Measurements from ENCODE around the gene CYP26B1.

The CYP26B1 gene

DNA sequence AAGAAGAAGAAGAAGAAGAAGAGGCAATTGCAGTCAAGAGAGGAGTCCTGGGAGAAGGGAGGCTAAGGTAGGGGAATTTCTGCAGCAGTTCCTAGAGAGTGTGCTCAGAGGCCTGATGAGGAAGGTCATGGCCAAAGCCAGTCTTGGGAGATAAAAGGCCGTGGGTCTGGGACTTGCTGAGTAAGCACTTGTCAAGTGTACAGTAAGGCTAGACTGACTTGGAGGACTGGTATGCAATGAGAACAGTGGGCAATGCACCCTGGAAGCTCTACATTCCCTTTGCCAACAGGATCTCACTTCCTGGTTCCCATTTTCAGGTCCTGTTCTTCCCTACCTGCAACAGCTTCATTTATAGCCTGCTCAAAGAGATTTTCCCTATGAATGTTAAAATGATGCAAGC lies 28.6 kb upstream of the CYP26B1 start:
- Histone ChIP-seq H3K9me3 (ENCODE audit: control insufficient read depth in 1 of 2, low read length in 2 of 2) (no peaks in the 10 kb centered on the region), H3K4me3 (ENCODE audit: low read depth in 1 of 2, low read length in 2 of 2) (no peak overlapping the region), H3K36me3 (ENCODE audit: control insufficient read depth in 1 of 2, insufficient read depth in 2 of 2, low read length in 2 of 2) (peaks cover 6 to 29% of the 10 kb centered on the region in 2 donors), H3K27me3 (ENCODE audit: control insufficient read depth in 1 of 2, insufficient read depth in 2 of 2, low read length in 2 of 2) (no peaks in the 10 kb centered on the region), H3K27ac (ENCODE audit: low read depth, low read length) (no peak overlapping the region), H3K9ac (ENCODE audit: low read depth in 1 of 2, low read length in 2 of 2) (no peak overlapping the region), H3K4me1 (ENCODE audit: control insufficient read depth in 1 of 2, insufficient read depth in 2 of 2, low read length in 2 of 2) (no peaks in the 10 kb centered on the region)

DNA sequence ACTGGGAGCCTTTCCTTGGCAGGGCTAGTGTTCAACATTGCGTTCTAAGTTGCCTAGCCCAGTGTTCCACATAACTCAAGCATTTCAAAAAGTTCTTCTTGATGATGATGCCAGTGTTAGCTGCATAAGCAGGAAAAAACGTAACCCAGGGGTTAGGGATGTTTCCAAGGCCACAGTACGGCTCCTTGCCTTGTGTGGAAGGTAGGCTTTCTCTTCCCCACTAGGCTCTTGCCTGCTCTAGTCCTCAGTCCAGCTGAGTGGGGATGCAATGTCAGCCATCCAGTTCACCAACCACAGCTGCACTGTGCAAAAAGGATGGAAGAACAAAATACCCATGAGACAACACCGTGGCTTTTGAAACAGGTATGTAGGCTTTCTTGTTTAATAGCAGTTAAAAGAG lies 28.0 kb upstream of the CYP26B1 start:
- Histone ChIP-seq H3K9ac (ENCODE audit: low read depth in 1 of 2, low read length in 2 of 2) (no peak overlapping the region), H3K27me3 (ENCODE audit: control insufficient read depth in 1 of 2, insufficient read depth in 2 of 2, low read length in 2 of 2) (no peaks in the 10 kb centered on the region), H3K9me3 (ENCODE audit: control insufficient read depth in 1 of 2, low read length in 2 of 2) (no peaks in the 10 kb centered on the region), H3K27ac (ENCODE audit: low read depth, low read length) (no peak overlapping the region), H3K36me3 (ENCODE audit: control insufficient read depth in 1 of 2, insufficient read depth in 2 of 2, low read length in 2 of 2) (peaks cover 6 to 29% of the 10 kb centered on the region in 2 donors), H3K4me3 (ENCODE audit: low read depth in 1 of 2, low read length in 2 of 2) (no peak overlapping the region), H3K4me1 (ENCODE audit: control insufficient read depth in 1 of 2, insufficient read depth in 2 of 2, low read length in 2 of 2) (no peaks in the 10 kb centered on the region)

DNA sequence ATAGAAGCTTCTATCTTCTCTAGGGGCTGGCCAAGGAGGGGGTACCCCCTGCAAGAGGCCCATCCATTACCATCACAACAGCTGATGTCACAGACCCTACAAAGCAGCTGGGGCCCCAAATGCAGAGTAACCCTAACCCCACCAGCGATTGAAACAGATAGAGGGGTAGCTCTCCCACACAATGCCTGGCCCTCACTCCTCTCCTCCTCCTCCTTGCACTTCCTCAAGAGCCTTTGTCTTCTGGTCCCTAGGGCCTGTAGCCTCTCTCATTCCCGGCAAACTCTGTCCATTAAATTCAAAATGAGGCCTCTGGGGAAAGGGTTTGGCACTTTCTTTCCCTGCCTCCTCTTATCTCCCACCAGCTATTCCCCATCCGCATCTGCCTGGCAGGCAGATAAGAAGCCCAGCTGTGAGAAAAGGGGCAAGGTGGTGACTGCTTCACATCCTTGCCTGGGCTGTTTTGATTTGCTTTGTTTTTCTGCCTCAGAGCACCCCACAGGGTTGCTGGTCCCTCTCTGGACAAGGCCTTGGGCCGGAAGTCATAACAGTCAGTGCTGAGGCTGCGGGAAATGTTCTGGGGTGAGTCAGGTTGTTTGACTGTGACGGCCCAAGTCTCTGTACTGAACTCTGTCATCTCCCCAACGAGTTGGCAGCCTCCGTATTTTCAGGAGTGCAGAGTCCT lies 26.1 kb upstream of the CYP26B1 start:
- H3K4me3 ChIP-seq (ENCODE audit: low read depth in 1 of 2, low read length in 2 of 2), result no peak overlapping the region
- peaks cover 5 to 23% of the 10 kb centered on the region in 2 donors for H3K36me3 ChIP-seq (ENCODE audit: control insufficient read depth in 1 of 2, insufficient read depth in 2 of 2, low read length in 2 of 2)
- H3K4me1 ChIP-seq (ENCODE audit: control insufficient read depth in 1 of 2, insufficient read depth in 2 of 2, low read length in 2 of 2), result no peaks in the 10 kb centered on the region
- H3K27me3 ChIP-seq (ENCODE audit: control insufficient read depth in 1 of 2, insufficient read depth in 2 of 2, low read length in 2 of 2), result no peaks in the 10 kb centered on the region
- no peak overlapping the region for H3K27ac ChIP-seq (ENCODE audit: low read depth, low read length)
- no peaks in the 10 kb centered on the region for H3K9me3 ChIP-seq (ENCODE audit: control insufficient read depth in 1 of 2, low read length in 2 of 2)
- H3K9ac ChIP-seq (ENCODE audit: low read depth in 1 of 2, low read length in 2 of 2), result no peak overlapping the region

DNA sequence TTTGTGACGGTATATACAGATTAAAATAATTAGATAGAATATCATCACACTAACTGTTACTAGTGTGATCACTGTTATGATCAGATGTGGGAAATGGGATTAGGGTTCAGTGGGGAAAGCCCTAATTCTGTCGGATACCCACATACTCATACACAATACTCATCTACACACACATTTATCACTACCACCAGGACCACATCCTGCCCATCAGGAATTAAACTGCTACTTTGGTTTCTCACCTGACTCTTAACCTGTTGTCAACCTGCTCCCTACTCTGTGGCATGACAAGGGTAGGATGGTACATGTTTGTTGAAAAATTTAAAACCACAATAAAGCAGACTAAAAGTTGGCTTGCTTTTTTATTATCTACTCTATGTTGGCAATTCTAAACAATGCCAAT lies 24.8 kb upstream of the CYP26B1 start:
- no peak overlapping the region for H3K4me3 ChIP-seq (ENCODE audit: low read depth in 1 of 2, low read length in 2 of 2)
- no peak overlapping the region for H3K27ac ChIP-seq (ENCODE audit: low read depth, low read length)
- H3K9ac ChIP-seq (ENCODE audit: low read depth in 1 of 2, low read length in 2 of 2), result no peak overlapping the region
- H3K27me3 ChIP-seq (ENCODE audit: control insufficient read depth in 1 of 2, insufficient read depth in 2 of 2, low read length in 2 of 2), result no peaks in the 10 kb centered on the region
- H3K4me1 ChIP-seq (ENCODE audit: control insufficient read depth in 1 of 2, insufficient read depth in 2 of 2, low read length in 2 of 2), result no peaks in the 10 kb centered on the region
- no peaks in the 10 kb centered on the region for H3K9me3 ChIP-seq (ENCODE audit: control insufficient read depth in 1 of 2, low read length in 2 of 2)
- peaks cover 3 to 15% of the 10 kb centered on the region in 2 donors for H3K36me3 ChIP-seq (ENCODE audit: control insufficient read depth in 1 of 2, insufficient read depth in 2 of 2, low read length in 2 of 2)

DNA sequence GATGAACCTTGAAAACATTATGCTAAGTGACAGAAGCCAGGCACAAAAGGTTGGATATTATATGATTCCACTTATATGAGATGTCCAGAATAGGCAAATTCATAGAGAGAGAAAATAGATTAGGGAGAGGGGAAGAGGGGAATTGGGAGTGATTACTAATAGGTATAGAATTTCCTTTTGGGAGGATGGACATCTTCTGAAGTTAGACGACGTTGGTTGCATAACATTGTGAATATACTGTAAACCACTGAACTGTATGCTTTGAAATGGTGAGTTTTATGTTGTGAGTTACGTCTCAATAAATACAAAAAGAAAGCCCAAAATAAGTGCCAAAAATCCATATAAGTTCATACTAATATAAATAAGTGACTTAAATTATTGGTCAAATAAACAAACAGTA lies 18.6 kb upstream of the CYP26B1 start:
- H3K4me3 ChIP-seq (ENCODE audit: low read depth in 1 of 2, low read length in 2 of 2), result no peak overlapping the region
- no peak overlapping the region for H3K9ac ChIP-seq (ENCODE audit: low read depth in 1 of 2, low read length in 2 of 2)
- no peak overlapping the region for H3K27ac ChIP-seq (ENCODE audit: low read depth, low read length)
- H3K27me3 ChIP-seq (ENCODE audit: control insufficient read depth in 1 of 2, insufficient read depth in 2 of 2, low read length in 2 of 2), result no peaks in the 10 kb centered on the region
- no peaks in the 10 kb centered on the region for H3K4me1 ChIP-seq (ENCODE audit: control insufficient read depth in 1 of 2, insufficient read depth in 2 of 2, low read length in 2 of 2)
- H3K9me3 ChIP-seq (ENCODE audit: control insufficient read depth in 1 of 2, low read length in 2 of 2), result no peaks in the 10 kb centered on the region
- no peaks in the 10 kb centered on the region for H3K36me3 ChIP-seq (ENCODE audit: control insufficient read depth in 1 of 2, insufficient read depth in 2 of 2, low read length in 2 of 2)

DNA sequence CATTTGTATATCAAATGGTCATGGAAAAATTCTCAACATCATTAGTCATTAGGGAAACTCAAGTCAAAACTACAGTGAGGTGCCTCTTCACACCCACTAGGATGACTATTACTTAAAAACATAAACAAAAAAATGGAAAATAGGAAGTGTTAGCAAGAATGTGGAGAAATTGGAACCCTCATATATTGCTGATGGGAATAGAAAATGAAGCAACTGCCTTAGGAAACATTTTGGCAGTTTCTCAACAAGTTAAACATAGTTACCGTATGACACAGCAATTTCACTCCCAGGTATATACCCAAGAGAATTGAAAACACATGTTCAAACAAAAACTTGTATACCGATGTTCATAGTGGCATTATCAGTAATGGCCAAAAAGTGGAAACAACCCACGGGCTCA lies 18.1 kb upstream of the CYP26B1 start:
- Histone ChIP-seq H3K4me3 (ENCODE audit: low read depth in 1 of 2, low read length in 2 of 2) (no peak overlapping the region), H3K36me3 (ENCODE audit: control insufficient read depth in 1 of 2, insufficient read depth in 2 of 2, low read length in 2 of 2) (no peaks in the 10 kb centered on the region), H3K9ac (ENCODE audit: low read depth in 1 of 2, low read length in 2 of 2) (no peak overlapping the region), H3K4me1 (ENCODE audit: control insufficient read depth in 1 of 2, insufficient read depth in 2 of 2, low read length in 2 of 2) (no peaks in the 10 kb centered on the region), H3K27me3 (ENCODE audit: control insufficient read depth in 1 of 2, insufficient read depth in 2 of 2, low read length in 2 of 2) (peaks cover 0 to 3% of the 10 kb centered on the region in 2 donors), H3K27ac (ENCODE audit: low read depth, low read length) (no peak overlapping the region), H3K9me3 (ENCODE audit: control insufficient read depth in 1 of 2, low read length in 2 of 2) (no peaks in the 10 kb centered on the region)

DNA sequence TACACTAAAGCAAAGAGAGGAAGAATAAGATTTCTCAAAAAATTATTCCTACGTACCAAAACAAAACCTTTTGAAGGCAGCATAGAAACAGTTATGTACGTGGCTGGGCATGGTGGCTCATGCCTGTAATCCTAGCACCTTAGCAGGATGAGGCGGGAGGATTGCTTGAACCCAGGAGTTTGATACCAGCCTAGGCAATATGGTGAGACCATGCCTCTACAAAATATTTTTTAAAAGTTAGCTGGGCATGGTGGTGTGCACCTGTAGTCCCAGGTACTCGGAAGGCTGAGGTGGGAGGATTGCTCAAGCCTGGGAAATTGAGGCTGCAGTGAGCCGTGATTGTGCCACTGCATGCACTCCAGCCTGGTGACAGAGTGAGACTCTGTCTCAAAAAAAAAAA lies 14.9 kb upstream of the CYP26B1 start:
- peaks cover 0 to 3% of the 10 kb centered on the region in 2 donors for H3K27me3 ChIP-seq (ENCODE audit: control insufficient read depth in 1 of 2, insufficient read depth in 2 of 2, low read length in 2 of 2)
- no peaks in the 10 kb centered on the region for H3K9me3 ChIP-seq (ENCODE audit: control insufficient read depth in 1 of 2, low read length in 2 of 2)
- no peak overlapping the region for H3K4me3 ChIP-seq (ENCODE audit: low read depth in 1 of 2, low read length in 2 of 2)
- H3K36me3 ChIP-seq (ENCODE audit: control insufficient read depth in 1 of 2, insufficient read depth in 2 of 2, low read length in 2 of 2), result no peaks in the 10 kb centered on the region
- H3K9ac ChIP-seq (ENCODE audit: low read depth in 1 of 2, low read length in 2 of 2), result no peak overlapping the region
- H3K27ac ChIP-seq (ENCODE audit: low read depth, low read length), result no peak overlapping the region
- H3K4me1 ChIP-seq (ENCODE audit: control insufficient read depth in 1 of 2, insufficient read depth in 2 of 2, low read length in 2 of 2), result no peaks in the 10 kb centered on the region

DNA sequence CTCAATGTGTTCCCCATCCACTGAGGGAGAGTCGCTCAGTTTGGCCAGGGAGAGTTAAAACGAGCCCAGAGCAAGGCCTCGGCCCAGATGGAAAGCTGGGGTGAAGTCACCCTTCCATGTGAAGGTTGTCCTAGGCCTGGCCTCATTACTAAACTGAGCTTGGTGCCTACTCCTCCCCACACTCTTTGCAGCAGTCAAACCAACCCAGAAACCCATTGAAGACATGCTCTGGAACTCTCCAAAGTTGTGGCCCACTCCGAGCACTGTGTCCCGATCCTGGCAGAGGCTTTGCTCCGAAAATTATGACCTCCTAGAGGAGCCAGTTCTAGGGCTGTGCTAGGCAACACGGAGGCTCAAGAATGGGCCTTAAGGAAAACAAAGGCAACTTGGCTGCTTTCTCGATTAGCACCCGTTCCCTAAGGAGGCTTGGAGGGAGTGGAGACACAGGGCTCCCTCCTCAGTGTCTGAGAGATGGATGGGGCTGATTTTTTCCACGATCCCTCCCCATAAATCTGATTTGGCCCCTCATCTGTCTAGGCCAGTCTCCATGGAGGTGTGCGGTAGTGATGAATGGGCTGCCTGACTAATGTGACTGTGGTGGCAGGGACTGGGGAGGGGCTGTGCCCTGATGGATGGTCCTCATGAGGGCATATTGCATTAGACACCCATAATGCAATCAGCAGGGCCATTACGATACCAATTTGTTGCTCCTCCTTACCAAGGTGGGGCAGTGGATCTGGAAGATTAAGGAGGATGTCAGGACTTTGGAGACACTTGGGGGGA lies 11.7 kb upstream of the CYP26B1 start:
- H3K27ac ChIP-seq (ENCODE audit: low read depth, low read length), result no peak overlapping the region
- no peaks in the 10 kb centered on the region for H3K4me1 ChIP-seq (ENCODE audit: control insufficient read depth in 1 of 2, insufficient read depth in 2 of 2, low read length in 2 of 2)
- no peaks in the 10 kb centered on the region for H3K9me3 ChIP-seq (ENCODE audit: control insufficient read depth in 1 of 2, low read length in 2 of 2)
- no peak overlapping the region for H3K4me3 ChIP-seq (ENCODE audit: low read depth in 1 of 2, low read length in 2 of 2)
- peaks cover 0 to 10% of the 10 kb centered on the region in 2 donors for H3K27me3 ChIP-seq (ENCODE audit: control insufficient read depth in 1 of 2, insufficient read depth in 2 of 2, low read length in 2 of 2)
- no peak overlapping the region for H3K9ac ChIP-seq (ENCODE audit: low read depth in 1 of 2, low read length in 2 of 2)
- no peaks in the 10 kb centered on the region for H3K36me3 ChIP-seq (ENCODE audit: control insufficient read depth in 1 of 2, insufficient read depth in 2 of 2, low read length in 2 of 2)

DNA sequence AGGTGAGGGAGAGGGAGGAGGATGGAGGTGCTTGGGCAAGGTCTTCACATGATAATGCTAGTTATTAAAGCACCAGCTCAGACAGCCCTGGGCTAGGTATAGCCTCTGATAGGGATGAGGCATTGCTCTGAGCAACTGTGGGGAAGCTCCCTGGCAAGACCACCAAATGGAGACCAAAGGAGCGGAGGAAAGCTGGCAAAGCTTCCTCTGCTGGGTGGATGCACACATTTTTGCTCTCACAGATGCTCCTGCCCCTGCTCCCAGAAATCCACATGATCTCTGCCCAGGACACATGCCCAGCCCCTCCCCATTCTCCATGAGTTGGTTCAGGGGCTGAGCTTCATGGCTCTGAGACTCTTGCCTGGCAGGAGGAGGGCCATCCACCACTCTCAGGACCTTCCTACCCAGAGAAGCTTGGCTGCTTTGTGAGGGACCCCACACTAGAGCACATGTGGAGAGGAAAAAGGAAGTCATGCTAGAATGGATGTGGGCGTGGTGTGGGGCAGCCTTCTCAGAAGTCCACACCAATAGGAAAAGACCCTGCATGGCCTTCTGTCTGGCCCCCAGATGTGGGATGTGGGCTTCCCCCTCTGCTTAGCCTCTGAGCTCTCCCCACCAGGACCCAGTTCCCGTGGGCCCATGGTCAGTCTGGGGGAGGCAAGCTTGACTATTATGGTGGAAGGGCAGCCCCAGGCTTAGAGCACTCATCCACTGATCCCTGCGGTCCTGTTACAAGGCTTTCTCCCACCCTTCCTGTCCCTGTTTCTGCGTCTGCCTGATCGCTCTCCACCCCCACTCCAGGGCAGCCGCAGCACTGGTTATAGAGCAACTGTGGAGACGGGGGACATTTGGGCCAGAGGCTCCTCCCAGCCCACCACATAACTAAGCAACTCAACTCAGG lies 10.5 kb upstream of the CYP26B1 start:
- H3K9me3 ChIP-seq (ENCODE audit: control insufficient read depth in 1 of 2, low read length in 2 of 2), result no peaks in the 10 kb centered on the region

DNA sequence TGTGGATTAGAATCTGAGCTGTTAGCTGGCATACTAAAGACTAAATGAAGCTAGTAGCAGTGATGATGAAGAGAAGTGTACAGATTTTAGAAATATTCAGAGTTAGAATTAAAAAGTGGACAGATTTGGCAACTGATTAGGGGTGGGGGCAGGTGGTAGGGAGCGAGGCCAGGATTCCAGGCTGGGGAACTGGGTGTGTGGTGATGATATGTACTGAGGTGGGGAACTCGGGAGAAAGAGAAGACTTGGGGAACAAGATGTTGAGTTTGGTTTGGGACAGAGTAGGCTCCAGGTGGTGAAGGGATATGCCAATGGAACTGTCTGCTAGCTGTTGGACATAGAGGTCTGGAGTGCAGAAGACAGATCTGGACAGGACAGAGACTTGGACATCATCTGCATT lies 9.2 kb upstream of the CYP26B1 start:
- no peak overlapping the region for H3K4me3 ChIP-seq (ENCODE audit: low read depth in 1 of 2, low read length in 2 of 2)
- peaks cover 0 to 10% of the 10 kb centered on the region in 2 donors for H3K27me3 ChIP-seq (ENCODE audit: control insufficient read depth in 1 of 2, insufficient read depth in 2 of 2, low read length in 2 of 2)
- no peak overlapping the region for H3K27ac ChIP-seq (ENCODE audit: low read depth, low read length)
- H3K9ac ChIP-seq (ENCODE audit: low read depth in 1 of 2, low read length in 2 of 2), result no peak overlapping the region
- no peaks in the 10 kb centered on the region for H3K36me3 ChIP-seq (ENCODE audit: control insufficient read depth in 1 of 2, insufficient read depth in 2 of 2, low read length in 2 of 2)
- no peaks in the 10 kb centered on the region for H3K4me1 ChIP-seq (ENCODE audit: control insufficient read depth in 1 of 2, insufficient read depth in 2 of 2, low read length in 2 of 2)
- no peaks in the 10 kb centered on the region for H3K9me3 ChIP-seq (ENCODE audit: control insufficient read depth in 1 of 2, low read length in 2 of 2)

More for the DNA sequence above, 10.5 kb upstream of the CYP26B1 start:
- Histone ChIP-seq H3K36me3 (ENCODE audit: control insufficient read depth in 1 of 2, insufficient read depth in 2 of 2, low read length in 2 of 2) (no peaks in the 10 kb centered on the region), H3K27ac (ENCODE audit: low read depth, low read length) (no peak overlapping the region), H3K4me1 (ENCODE audit: control insufficient read depth in 1 of 2, insufficient read depth in 2 of 2, low read length in 2 of 2) (no peaks in the 10 kb centered on the region), H3K9ac (ENCODE audit: low read depth in 1 of 2, low read length in 2 of 2) (no peak overlapping the region), H3K4me3 (ENCODE audit: low read depth in 1 of 2, low read length in 2 of 2) (no peak overlapping the region), H3K27me3 (ENCODE audit: control insufficient read depth in 1 of 2, insufficient read depth in 2 of 2, low read length in 2 of 2) (peaks cover 0 to 10% of the 10 kb centered on the region in 2 donors)
